GM12872 (cell line): ENCODE results near the gene TPST1.

Experiments used
- CTCF ChIP-seq: IDR thresholded peaks from 3 replicates; pipeline ENCODE4 v1.5.1; 2011; ENCODE audit warnings: low read depth, mild to moderate bottlenecking, low read length, moderate library complexity; ENCODE audit not compliant: insufficient read depth

The TPST1 gene

GRCh38 chr7:66193146-66193725 is 11.9 kb upstream of the TPST1 start:
- TF ChIP-seq CTCF, result no peak

- TF ChIP-seq CTCF, result no peak
Measured at GRCh38 chr7:66198469-66198868, 6.7 kb upstream of the TPST1 start.

- no peak for TF ChIP-seq CTCF
Measured at GRCh38 chr7:66198956-66199355, 6.2 kb upstream of the TPST1 start.

GRCh38 chr7:66202441-66202840 is 2.7 kb upstream of the TPST1 start:
- TF ChIP-seq CTCF, result no peak

GRCh38 chr7:66205741-66206090 is 582 bp downstream of the TPST1 start:
- TF ChIP-seq CTCF, result no peak

GRCh38 chr7:66206119-66206933 is 1.2 kb downstream of the TPST1 start:
- no peak for TF ChIP-seq CTCF

GRCh38 chr7:66206934-66207240 is 1.8 kb downstream of the TPST1 start:
- no peak for TF ChIP-seq CTCF
